HL-60 (cell line): Measurements from ENCODE around the gene TANGO6.

Experiments used
- CTCF ChIP-seq: IDR thresholded peaks from one replicate; pipeline ENCODE4 v1.5.1; 2011; ENCODE audit warnings: low read length, control low read depth, inconsistent platforms; ENCODE audit not compliant: insufficient read depth
- TF ChIP-seq, protein P1 (sequence below): IDR thresholded peaks from 2 replicates; pipeline ENCODE4 v1.6.1; 2012; ENCODE audit warnings: low read depth; ENCODE audit not compliant: insufficient replicate concordance

GRCh38 chr16:69017036-69017783, 173.9 kb downstream of the TANGO6 start:
- TF ChIP-seq CTCF, result no peak
- TF ChIP-seq, protein P1, sequence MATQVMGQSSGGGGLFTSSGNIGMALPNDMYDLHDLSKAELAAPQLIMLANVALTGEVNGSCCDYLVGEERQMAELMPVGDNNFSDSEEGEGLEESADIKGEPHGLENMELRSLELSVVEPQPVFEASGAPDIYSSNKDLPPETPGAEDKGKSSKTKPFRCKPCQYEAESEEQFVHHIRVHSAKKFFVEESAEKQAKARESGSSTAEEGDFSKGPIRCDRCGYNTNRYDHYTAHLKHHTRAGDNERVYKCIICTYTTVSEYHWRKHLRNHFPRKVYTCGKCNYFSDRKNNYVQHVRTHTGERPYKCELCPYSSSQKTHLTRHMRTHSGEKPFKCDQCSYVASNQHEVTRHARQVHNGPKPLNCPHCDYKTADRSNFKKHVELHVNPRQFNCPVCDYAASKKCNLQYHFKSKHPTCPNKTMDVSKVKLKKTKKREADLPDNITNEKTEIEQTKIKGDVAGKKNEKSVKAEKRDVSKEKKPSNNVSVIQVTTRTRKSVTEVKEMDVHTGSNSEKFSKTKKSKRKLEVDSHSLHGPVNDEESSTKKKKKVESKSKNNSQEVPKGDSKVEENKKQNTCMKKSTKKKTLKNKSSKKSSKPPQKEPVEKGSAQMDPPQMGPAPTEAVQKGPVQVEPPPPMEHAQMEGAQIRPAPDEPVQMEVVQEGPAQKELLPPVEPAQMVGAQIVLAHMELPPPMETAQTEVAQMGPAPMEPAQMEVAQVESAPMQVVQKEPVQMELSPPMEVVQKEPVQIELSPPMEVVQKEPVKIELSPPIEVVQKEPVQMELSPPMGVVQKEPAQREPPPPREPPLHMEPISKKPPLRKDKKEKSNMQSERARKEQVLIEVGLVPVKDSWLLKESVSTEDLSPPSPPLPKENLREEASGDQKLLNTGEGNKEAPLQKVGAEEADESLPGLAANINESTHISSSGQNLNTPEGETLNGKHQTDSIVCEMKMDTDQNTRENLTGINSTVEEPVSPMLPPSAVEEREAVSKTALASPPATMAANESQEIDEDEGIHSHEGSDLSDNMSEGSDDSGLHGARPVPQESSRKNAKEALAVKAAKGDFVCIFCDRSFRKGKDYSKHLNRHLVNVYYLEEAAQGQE, result no peak
